Panc1 (cell line): ENCODE data around the gene EFCAB8. TPM values are rescaled to one million over a fixed set of nuclear protein-coding genes. Genes with fewer than 3 reads are reported as not detected.

ENCODE experiments used
- ATAC-seq: fragments of 200-7000 bp; cut with Tn5 transposase; 2 replicates; pipeline ENCODE4 v1.9.1; 2020; ENCODE audit warnings: mild to moderate bottlenecking, moderate library complexity
- BruUV-seq: library from RNA; stranded (reverse); fragments of 400-500 nt; replicated peaks from 2 replicates; lab custom pipeline; 2021; lab: Mats Ljungman, UMichigan
- CTCF ChIA-PET: fragments of 300-600 bp; sonication (Branson Sonifier 250); formaldehyde crosslinking; loops from one replicate; lab custom pipeline; 2022; ENCODE audit warnings: antibody characterized with exemption; lab: Charles Lee
- POLR2A ChIA-PET: fragments of 300-600 bp; sonication (Branson Sonifier 250); formaldehyde crosslinking; loops from one replicate; lab custom pipeline; 2022; ENCODE audit warnings: antibody characterized with exemption; lab: Charles Lee
- DNase-seq: peaks from one replicate; pipeline ENCODE4 v3.0.0-alpha.2; 2010; ENCODE audit warnings: low read depth, low spot score
- H3K27ac ChIP-seq: 2 replicates; pipeline ENCODE4 v1.5.1; 2011; ENCODE audit warnings: mild to moderate bottlenecking, low read length, inconsistent platforms
- H3K27me3 ChIP-seq: fragments of 200-500 bp; sonication (Bioruptor generic); 2 replicates; pipeline ENCODE4 v1.6.0; 2014; ENCODE audit warnings: low read length, inconsistent platforms; ENCODE audit not compliant: control insufficient read depth, insufficient read depth
- H3K36me3 ChIP-seq: fragments of 200-500 bp; sonication (Bioruptor generic); 2 replicates; pipeline ENCODE4 v1.5.1; 2014; ENCODE audit warnings: inconsistent platforms, mild to moderate bottlenecking, low read length, moderate library complexity; ENCODE audit not compliant: control insufficient read depth, insufficient read depth
- H3K4me1 ChIP-seq: 2 replicates; pipeline ENCODE4 v1.5.1; 2011; ENCODE audit warnings: inconsistent platforms, mild to moderate bottlenecking, low read length, moderate library complexity; ENCODE audit not compliant: control insufficient read depth, insufficient read depth
- H3K4me3 ChIP-seq, 2 experiments: 2 replicates each; pipeline ENCODE4 v1.5.1; 2011 to 2012; ENCODE audit warnings: low read depth in 2 of 2, low read length in 2 of 2, mild to moderate bottlenecking in 2 of 2, inconsistent platforms in 1 of 2, moderate library complexity in 1 of 2
- H3K9me3 ChIP-seq: fragments of 200-500 bp; sonication (Bioruptor generic); 2 replicates; pipeline ENCODE4 v1.5.1; 2014; ENCODE audit warnings: low read depth, mild to moderate bottlenecking, inconsistent platforms, low read length, moderate library complexity; ENCODE audit not compliant: control insufficient read depth, insufficient read depth
- CTCF ChIP-seq: fragments of 450-650 bp; IDR thresholded peaks from 2 replicates; pipeline ENCODE4 v1.5.1; 2017; ENCODE audit warnings: mild to moderate bottlenecking
- POLR2AphosphoS5 ChIP-seq: IDR thresholded peaks from 2 replicates; pipeline ENCODE4 v1.6.1; 2012; ENCODE audit warnings: mild to moderate bottlenecking, low read depth, low read length, moderate library complexity
- REST ChIP-seq, 2 experiments: IDR thresholded peaks; 2 replicates each; pipeline ENCODE4 v1.6.1; 2011 to 2012; ENCODE audit warnings: low read depth in 2 of 2, control low read depth in 1 of 2, low read length in 1 of 2, mild to moderate bottlenecking in 1 of 2, moderate library complexity in 1 of 2; ENCODE audit not compliant: insufficient read depth in 1 of 2
- SIN3A ChIP-seq: IDR thresholded peaks from 2 replicates; pipeline ENCODE4 v1.6.1; 2012; ENCODE audit warnings: low read depth, mild to moderate bottlenecking, low read length, moderate library complexity, borderline replicate concordance; ENCODE audit not compliant: insufficient read depth
- TCF7L2 ChIP-seq: IDR thresholded peaks from 2 replicates; pipeline ENCODE4 v1.6.1; 2011; ENCODE audit warnings: mild to moderate bottlenecking, low read depth, low read length, inconsistent platforms
- in situ Hi-C: cut with HindIII; loops from 2 replicates; pipeline ENCODE4 v1.10.0; 2016; ENCODE audit warnings: low sequenced_read_pairs, low pct_unique_long_range_greater_than_20kb
- intact Hi-C: fragments of 100-400 bp; cut with micrococcal nuclease; formaldehyde crosslinking; loops from one replicate; pipeline ENCODE4 v1.10.0; 2022; ENCODE audit not compliant: unreplicated experiment
- total RNA-seq: library from RNA; stranded (reverse); gene quantifications from one replicate; pipeline ENCODE4 v1.2.1, GENCODE V29; 2021; ENCODE audit not compliant: unreplicated experiment

The EFCAB8 gene
- total RNA-seq, 1 experiment from 2014 or later: 1.1 TPM

- POLR2A ChIA-PET: no interaction called here
- Histone ChIP-seq H3K27ac (no peak overlapping the region), H3K9me3 (no peaks in the 10 kb centered on the region), H3K36me3 (no peaks in the 10 kb centered on the region), H3K4me1 (no peaks in the 10 kb centered on the region), H3K4me3 (no peak overlapping the region), H3K27me3 (no peaks in the 10 kb centered on the region)
- intact Hi-C loops (no loop called here), in situ Hi-C loops (no loop called here)
- TF ChIP-seq SIN3A (no peak), POLR2AphosphoS5 (no peak), CTCF (no peak), REST (IDR thresholded peaks at IDR 0.05; ENCODE audit: insufficient read depth in 1 of 2, low read depth in 2 of 2, low read length in 1 of 2) (no peak), TCF7L2 (no peak)
- ATAC-seq: no peak
- no TSS peak for BruUV-seq
- CTCF ChIA-PET: no interaction called here
- DNase-seq: no peak
These were observed 29.9 kb downstream of the EFCAB8 start for GRCh38 chr20:32888636-32889035.

- intact Hi-C loops: no loop called here
These were observed 30.6 kb downstream of the EFCAB8 start for GRCh38 chr20:32889281-32889680.

More at GRCh38 chr20:32889281-32889680, 30.6 kb downstream of the EFCAB8 start:
- H3K27ac ChIP-seq: no peak overlapping the region
- no peaks in the 10 kb centered on the region for H3K4me1 ChIP-seq
- ATAC-seq (no peak), DNase-seq (no peak)
- no peak overlapping the region for H3K4me3 ChIP-seq
- H3K27me3 ChIP-seq: no peaks in the 10 kb centered on the region
- no TSS peak for BruUV-seq
- no peaks in the 10 kb centered on the region for H3K36me3 ChIP-seq
- H3K9me3 ChIP-seq: no peaks in the 10 kb centered on the region
- CTCF ChIA-PET: no interaction called here
- in situ Hi-C loops: no loop called here
- POLR2A ChIA-PET: no interaction called here
- TF ChIP-seq CTCF (no peak), SIN3A (no peak), REST (IDR thresholded peaks at IDR 0.05; ENCODE audit: insufficient read depth in 1 of 2, low read depth in 2 of 2, low read length in 1 of 2) (no peak), TCF7L2 (no peak), POLR2AphosphoS5 (no peak)
